ENCODE measurements around the gene IER2.

IER2 gene

DNA sequence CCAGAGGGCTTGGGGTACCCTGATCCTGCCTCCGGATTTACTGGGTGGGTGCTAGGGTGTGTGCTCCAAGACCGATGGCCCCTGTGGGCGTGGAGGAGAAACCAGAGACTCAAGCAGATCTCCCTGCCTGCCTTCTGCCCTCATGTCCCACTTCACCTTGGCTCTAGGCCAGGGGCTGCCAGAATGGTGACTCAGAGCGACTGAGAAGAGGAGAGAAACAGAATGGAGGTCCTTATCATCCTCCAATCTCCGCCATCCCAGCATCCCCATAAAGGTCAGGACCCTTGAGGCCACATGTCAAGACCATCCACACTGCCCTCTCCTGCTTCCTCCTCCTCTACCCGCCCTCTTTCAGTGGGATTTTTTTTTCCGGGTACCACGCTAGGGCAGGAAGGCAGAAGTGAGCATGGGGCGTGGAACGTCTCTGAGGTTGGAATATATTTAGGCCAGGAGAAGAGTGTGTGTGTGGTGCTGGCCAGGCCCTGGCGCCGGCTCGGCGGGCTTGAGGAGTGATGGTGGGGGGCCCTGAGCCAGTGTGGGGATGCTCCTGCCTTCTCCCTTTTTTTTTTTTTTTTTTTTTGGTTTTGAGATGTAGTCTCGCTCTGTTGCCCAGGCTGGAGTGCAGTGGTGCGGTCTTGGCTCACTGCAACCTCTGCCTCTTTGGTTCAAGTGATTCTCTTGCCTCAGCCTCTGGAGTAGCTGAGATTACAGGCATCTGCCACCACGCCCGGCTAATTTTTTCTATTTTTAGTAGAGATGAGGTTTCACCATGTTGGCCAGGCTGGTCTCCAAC is 22.3 kb downstream of the IER2 start:
- TF ChIP-seq, protein P1, sequence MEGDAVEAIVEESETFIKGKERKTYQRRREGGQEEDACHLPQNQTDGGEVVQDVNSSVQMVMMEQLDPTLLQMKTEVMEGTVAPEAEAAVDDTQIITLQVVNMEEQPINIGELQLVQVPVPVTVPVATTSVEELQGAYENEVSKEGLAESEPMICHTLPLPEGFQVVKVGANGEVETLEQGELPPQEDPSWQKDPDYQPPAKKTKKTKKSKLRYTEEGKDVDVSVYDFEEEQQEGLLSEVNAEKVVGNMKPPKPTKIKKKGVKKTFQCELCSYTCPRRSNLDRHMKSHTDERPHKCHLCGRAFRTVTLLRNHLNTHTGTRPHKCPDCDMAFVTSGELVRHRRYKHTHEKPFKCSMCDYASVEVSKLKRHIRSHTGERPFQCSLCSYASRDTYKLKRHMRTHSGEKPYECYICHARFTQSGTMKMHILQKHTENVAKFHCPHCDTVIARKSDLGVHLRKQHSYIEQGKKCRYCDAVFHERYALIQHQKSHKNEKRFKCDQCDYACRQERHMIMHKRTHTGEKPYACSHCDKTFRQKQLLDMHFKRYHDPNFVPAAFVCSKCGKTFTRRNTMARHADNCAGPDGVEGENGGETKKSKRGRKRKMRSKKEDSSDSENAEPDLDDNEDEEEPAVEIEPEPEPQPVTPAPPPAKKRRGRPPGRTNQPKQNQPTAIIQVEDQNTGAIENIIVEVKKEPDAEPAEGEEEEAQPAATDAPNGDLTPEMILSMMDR (IDR thresholded peaks at IDR 0.05), result no peak

DNA sequence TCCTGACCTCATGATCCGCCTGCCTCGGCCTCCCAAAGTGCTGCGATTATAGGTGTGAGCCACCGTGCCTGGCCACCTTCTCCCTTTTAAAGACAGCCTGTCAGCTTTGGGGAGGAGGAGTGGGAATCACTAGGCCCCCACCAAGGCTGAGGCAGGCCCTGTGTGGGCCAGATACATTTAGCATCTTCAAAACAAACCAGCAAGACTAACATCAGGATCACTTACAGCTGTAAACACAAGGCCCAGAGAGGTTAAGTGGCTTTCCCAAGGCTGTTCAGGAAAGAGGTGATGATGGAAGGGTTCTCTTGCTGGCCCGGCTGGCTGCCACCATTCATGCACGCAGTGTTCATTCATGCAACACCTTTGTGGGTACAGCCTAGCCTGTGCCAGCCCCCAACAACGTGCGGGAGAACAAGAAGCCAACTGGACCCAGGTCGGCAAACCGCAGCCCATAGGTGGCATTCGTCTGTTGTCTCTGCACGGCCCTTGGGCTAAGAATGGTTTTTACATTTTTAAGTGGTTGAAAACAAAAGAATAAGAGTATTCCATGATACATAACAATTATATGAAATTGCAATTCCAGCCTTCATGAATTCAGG is 23.0 kb downstream of the IER2 start:
- TF ChIP-seq, protein P1 (IDR thresholded peaks at IDR 0.05), result no peak

DNA sequence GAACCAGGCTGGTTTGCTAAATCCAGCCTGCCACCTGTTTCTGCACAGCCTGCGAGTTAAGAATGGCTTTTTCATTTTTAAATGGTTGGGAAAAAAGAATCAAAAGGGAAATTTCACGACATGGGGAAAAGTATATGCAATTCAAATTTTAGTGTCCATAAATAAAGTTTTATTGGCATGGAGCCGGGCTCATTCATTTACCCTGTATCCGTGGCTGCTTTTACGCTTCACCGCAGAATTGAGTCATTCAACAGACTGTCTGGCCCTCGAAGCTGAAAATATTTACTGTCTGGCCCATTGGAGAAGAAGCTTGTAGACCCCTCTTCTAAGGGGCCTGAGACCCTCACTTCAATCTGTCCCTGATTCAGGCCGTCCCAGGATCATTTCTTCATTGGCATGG is 26.1 kb downstream of the IER2 start:
- TF ChIP-seq, protein P1 (IDR thresholded peaks at IDR 0.05), result no peak

DNA sequence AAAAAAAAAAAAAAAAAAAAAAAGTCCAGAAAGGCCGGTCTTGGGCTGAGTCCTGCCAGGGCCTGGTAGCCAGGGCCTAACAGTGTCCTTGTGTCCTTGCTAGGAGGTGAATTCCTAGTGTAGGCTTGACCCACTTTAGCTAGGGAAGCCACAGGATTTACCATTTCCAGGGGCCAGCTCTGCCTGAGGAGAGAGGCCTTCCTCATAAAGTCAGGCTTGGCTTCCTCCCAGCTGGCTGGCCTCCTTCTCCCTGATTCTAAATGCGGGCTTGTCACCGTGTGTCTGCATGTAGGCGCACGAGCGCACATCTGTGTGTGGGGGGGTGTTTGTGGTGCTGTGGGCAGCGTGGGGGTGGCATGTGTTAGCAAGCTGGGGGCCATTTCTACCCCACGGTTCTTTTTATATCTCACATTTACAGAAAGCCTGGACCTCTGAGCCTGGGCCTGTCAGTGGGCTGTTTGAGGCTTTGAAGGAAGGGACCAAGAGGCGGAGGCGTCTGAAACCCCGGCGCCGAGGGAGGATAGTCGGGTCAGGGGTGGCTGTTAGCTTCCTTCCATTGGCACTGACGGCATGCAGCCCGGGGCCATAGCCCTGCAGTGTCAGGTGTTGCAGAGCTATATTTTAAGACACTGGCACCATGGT is 31.7 kb downstream of the IER2 start:
- TF ChIP-seq, protein P1 (IDR thresholded peaks at IDR 0.05), result no peak

DNA sequence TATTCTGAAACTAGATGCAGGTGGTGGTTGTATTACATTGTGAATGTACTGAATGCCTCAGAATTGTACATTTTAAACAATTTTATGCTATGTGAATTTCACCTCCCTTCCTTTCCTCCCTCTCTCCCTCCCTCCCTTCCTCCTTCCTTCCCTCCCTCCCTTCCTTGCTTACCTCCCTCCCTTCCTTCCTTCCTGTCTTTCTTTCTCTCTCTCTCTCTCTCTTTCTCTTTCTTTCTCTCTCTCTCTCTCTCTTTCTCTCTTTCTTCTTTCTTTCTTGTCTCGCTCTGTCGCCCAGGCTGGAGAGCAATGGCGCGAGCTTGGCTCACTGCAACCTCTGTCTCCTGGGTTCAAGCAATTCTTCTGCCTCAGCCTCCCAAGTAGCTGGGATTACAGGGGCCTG is 37.2 kb downstream of the IER2 start:
- TF ChIP-seq, protein P1 (IDR thresholded peaks at IDR 0.05), result no peak

DNA sequence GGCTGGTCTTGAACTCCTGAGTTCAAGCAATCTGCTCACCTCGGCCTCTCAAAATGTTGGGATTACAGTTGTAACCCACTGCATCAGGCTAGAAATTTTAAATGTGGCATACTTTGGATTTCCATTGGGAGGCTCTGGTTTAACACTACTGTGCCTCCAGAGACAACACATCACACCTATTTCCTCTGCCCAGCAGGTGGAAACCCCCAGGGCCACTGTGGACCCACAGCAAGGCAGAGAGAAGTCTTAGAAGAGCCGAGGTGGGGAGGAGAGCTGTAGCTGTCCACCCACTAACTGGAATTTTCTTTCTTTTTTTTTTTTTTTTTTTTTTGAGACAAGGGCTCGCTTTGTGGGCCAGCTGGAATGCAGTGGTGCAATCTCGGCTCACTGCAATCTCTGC is 39.4 kb downstream of the IER2 start:
- TF ChIP-seq, protein P1 (IDR thresholded peaks at IDR 0.05), result no peak

DNA sequence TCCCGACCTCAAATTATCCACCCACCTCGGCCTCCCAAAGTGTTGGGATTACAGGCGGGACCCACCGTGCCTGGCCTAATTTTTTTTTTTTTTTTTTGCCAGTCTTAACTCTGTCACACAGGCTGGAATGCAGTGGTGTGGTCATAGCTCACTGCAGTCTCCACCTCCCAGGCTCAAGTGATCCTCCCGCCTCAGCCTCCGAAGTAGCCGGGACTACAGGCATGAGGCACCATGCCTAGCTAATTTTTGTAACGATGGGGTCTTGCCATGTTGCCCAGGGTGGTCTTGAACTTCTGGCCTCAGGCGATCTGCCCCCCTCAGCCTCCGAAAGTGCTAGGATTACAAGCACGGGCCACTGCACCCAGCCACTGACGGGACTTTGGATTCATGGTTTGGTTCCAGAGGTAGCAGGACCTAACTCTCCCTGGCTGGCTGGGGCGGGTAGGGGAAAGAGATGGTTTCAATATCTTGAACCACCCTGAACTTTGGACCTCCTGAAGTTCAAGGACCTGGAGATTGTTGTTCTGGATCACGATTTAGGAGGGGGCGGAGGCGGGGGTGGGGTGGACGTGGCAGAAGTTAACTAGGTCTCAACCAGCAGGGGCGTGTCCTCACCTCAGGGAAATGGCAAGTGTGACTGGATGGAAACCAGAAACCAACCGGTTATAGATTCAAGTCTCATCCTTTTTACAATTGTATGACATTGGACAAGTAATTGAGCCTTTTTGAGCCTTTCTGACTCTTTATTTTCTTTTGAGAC is 40.8 kb downstream of the IER2 start:
- TF ChIP-seq, protein P1 (IDR thresholded peaks at IDR 0.05), result no peak
